ENCODE results near the gene TSPAN4. TPM values are rescaled to one million over a fixed set of nuclear protein-coding genes. Genes with fewer than 3 reads are reported as not detected.

TSPAN4 gene
- total RNA-seq, 4 donors from 2014 or later: 81.4 to 156 (median 129) TPM

- intact Hi-C loops (cut with DNase I): no loop called here
- WGBS: 2% methylated on average over 19 of the region's 59 CpGs
- TF ChIP-seq CTCF (IDR thresholded peaks at IDR 0.05) (peak in 1 of 3 experiments; percentile 25), POLR2A (IDR thresholded peaks at IDR 0.05; ENCODE audit: low read depth) (no peak), POLR2AphosphoS5 (IDR thresholded peaks at IDR 0.05) (peak; percentile 74 to 90), EP300 (IDR thresholded peaks at IDR 0.05) (no peak)
- Histone ChIP-seq H3K27ac (replicated peaks in 1 of 4) (peak within 1 kb of the TSS; percentile 92 to 95 (median 94)), H3K27me3 (no peaks in the 10 kb centered on the region), H3K9me3 (no peaks in the 10 kb centered on the region), H3K4me1 (peaks cover 13 to 30% (median 25%) of the 10 kb centered on the region in 4 donors), H3K36me3 (peaks cover 0 to 18% (median 2%) of the 10 kb centered on the region in 4 donors), H3K4me3 (peak within 1 kb of the TSS; percentile 91 to 95 (median 94))
- peak; percentile 94 for DNase-seq (ENCODE audit: extremely low spot score)
Measured at GRCh38 chr11:910589-911030, 68.0 kb downstream of the TSPAN4 start, which contains the start of gene CHID1. Gene CHID1 (minus strand): TSS chr11:910810. CDS start chr11:904816, 5,994 bp downstream.

DNA sequence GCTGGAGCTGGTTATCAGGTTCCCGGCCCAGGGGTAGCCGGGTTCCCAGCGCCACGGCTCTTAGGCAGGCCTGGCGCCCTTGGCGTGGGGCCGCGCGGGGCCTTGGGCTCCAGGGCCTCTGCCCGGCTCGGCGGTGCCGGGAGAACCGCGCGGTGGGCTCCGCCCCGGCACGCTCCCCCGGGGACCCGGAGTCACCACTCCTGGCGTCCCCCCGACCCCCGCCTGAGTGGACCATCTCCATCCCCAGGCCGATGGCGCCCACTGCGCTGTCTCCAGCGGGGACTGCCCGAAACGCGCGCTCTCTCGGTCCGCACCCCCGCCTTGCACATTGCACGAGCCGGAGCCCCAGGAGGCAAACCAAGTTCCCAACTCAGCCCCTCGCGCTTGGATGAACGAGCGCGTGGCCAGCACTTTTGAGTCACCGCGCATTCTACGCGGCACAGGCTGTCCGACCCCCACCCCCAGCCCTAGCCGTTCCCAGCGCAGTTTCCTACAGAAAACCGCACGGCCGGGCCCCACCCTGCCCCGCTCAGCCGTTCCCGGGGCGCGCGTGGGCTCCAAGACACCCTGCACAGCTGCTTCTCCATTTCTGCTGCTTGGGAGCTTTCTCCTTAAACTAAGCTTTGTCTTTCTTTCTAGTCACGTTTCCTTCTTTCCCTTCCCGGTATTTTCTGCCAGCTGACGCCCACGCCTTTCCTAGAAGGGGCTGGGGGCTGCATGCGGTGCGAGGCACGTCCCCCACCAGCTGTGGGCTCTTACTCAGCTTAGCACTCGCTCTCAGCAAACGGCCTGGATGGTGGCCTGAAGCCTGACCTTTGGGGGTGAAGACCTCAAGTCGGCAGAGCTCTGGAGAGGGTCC lies 68.6 kb downstream of the TSPAN4 start:
- Histone ChIP-seq H3K4me1 (peaks cover 13 to 30% (median 25%) of the 10 kb centered on the region in 4 donors), H3K27me3 (no peaks in the 10 kb centered on the region), H3K9me3 (no peaks in the 10 kb centered on the region), H3K36me3 (peaks cover 0 to 14% (median 2%) of the 10 kb centered on the region in 4 donors), H3K4me3 (peak overlapping the region; percentile 91 to 95 (median 94)), H3K27ac (replicated peaks in 1 of 4) (peak overlapping the region; percentile 92 to 95 (median 94))
- DNase-seq (ENCODE audit: extremely low spot score): no peak
- 8% methylated on average over 21 of the region's 68 CpGs for WGBS
- TF ChIP-seq EP300 (IDR thresholded peaks at IDR 0.05): no peak
- TF ChIP-seq POLR2AphosphoS5 (IDR thresholded peaks at IDR 0.05): peak; percentile 5 to 23
- TF ChIP-seq POLR2A (IDR thresholded peaks at IDR 0.05; ENCODE audit: low read depth): no peak
- peak in 1 of 3 experiments; percentile 5 for TF ChIP-seq CTCF (IDR thresholded peaks at IDR 0.05)
- intact Hi-C loops (cut with DNase I): no loop called here

GRCh38 chr11:911890-912219 lies 69.2 kb downstream of the TSPAN4 start:
- Histone ChIP-seq H3K27ac (replicated peaks in 1 of 4) (peak overlapping the region; percentile 92 to 95 (median 94)), H3K4me3 (peak overlapping the region; percentile 91 to 95 (median 94)), H3K9me3 (no peaks in the 10 kb centered on the region), H3K36me3 (peaks cover 0 to 12% (median 2%) of the 10 kb centered on the region in 4 donors), H3K27me3 (no peaks in the 10 kb centered on the region), H3K4me1 (peaks cover 13 to 30% (median 25%) of the 10 kb centered on the region in 4 donors)
- intact Hi-C loops (cut with DNase I): no loop called here
- 93% methylated on average over 11 of the region's 11 CpGs for WGBS
- DNase-seq (ENCODE audit: extremely low spot score): no peak
- TF ChIP-seq POLR2AphosphoS5 (IDR thresholded peaks at IDR 0.05): no peak
- TF ChIP-seq POLR2A (IDR thresholded peaks at IDR 0.05; ENCODE audit: low read depth): no peak
- no peak for TF ChIP-seq CTCF (IDR thresholded peaks at IDR 0.05)
- TF ChIP-seq EP300 (IDR thresholded peaks at IDR 0.05): no peak

DNA sequence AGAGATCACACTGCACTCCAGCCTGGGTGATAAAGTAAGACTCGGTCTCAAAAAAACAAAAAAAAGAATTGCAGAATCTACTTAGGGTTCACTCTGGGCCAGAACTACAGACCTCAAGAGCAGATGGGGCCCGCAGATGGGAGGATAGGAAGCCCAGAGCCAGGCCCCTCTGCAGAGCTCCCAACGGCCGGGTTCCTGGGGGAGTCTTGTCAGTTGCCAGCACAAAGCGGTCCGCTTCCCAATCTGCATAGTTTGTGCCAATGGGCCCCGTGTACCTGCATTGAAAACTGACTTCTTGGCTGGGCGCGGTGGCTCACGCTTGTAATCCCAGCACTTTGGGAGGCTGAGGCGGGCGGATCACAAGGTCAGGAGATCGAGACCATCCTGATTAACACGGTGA lies 69.6 kb downstream of the TSPAN4 start:
- TF ChIP-seq POLR2A (IDR thresholded peaks at IDR 0.05; ENCODE audit: low read depth) (no peak), EP300 (IDR thresholded peaks at IDR 0.05) (no peak), CTCF (IDR thresholded peaks at IDR 0.05) (no peak)
- H3K4me1 ChIP-seq: peaks cover 13 to 30% (median 25%) of the 10 kb centered on the region in 4 donors
- H3K4me3 ChIP-seq: no peak overlapping the region
- no peaks in the 10 kb centered on the region for H3K9me3 ChIP-seq
- H3K27me3 ChIP-seq: no peaks in the 10 kb centered on the region
- H3K27ac ChIP-seq (replicated peaks in 1 of 4): peak overlapping the region in 1 of 4 donors; percentile 95
- intact Hi-C loops (cut with DNase I): no loop called here
- WGBS: 92% methylated on average over 14 of the region's 14 CpGs
- H3K36me3 ChIP-seq: peaks cover 0 to 11% (median 2%) of the 10 kb centered on the region in 4 donors
- no peak for DNase-seq (ENCODE audit: extremely low spot score)

All from esophagus muscularis mucosa (tissue), 4 donors.